Esophagus mucosa (tissue), 1 donor: ENCODE measurements around the gene SLC27A1. TPM values are rescaled to one million over a fixed set of nuclear protein-coding genes. Genes with fewer than 3 reads are reported as not detected.
"Not testable (repeated sequence)": the region's sequence is repeated elsewhere in the genome, so short reads cannot be mapped to it uniquely, and the experiment has no call there.

ENCODE experiments used
- ATAC-seq: fragments of 200-7000 bp; cut with Tn5 transposase; one replicate; pipeline ENCODE4 v1.9.1; 2020
- total RNA-seq: library from RNA; stranded (reverse); gene quantifications from one replicate; pipeline ENCODE4 v1.2.4, GENCODE V29; 2023
- donor health status: DM: yes; HTN: yes; CAD: no.

The SLC27A1 gene
- total RNA-seq, 1 donor from 2014 or later = 4.1 TPM

DNA sequence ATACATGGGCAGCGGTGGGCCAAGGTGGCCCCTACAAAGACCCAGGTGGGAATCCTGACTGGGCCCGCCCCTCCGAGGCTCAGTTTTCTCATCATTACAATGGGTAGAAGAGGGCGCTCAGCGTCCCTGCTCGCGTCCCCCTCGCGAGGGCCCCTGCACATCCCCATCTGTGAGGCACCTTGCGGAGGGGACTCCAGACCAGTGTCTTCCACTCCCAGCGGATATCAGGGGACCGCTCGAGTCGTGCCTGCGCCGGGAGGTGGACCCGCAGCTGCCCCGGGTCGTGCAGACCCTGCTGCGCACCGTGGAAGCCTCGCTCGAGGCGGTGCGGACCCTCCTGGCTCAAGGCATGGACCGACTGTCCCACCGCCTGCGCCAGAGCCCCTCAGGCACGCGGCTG is 69.8 kb downstream of the SLC27A1 start:
- ATAC-seq = peak; percentile 9

DNA sequence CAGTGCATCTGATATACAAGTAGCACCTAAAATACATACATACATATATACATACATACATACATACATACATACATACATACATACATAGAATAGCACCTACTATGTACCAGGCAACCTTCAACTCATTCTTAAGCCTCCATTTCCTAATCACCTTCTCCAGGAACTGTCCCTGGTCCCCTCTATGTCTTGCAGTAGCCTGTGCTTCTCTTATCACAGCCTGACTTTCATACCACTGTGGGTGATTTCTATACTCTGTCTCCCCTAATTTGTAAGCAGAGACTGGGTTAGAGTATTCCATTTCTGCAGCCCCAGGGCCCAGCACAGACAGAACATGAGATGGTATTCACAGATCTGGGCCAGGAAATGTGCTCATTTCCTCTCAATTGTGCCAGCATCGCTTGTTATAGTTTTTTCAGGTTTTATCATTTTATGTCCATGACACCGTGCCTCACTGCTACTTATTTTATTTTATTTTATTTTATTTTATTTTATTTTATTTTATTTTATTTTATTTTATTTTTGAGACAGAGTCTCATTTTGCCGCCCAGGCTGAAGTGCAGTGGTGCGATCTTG is 70.9 kb downstream of the SLC27A1 start:
- no peak for ATAC-seq

DNA sequence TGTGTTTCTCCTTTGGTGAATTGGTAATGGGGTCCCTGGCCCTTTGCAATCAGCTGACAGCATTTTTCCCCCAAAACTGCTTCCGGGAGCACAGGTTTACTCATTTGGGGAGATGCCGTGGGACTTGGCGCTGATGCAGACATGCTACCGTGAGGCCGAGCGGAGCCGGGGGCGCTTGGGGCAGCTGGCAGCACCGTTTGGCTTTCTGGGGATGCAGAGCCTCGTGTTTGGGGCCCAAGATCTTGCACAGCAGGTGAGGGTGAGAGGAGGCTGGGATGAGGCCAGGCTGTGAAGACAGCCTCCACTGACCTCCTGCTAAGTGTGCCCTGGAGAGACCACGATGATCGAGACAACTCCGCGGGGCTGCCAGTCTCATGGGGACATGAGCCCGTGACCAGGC is 71.7 kb downstream of the SLC27A1 start:
- ATAC-seq = no peak

DNA sequence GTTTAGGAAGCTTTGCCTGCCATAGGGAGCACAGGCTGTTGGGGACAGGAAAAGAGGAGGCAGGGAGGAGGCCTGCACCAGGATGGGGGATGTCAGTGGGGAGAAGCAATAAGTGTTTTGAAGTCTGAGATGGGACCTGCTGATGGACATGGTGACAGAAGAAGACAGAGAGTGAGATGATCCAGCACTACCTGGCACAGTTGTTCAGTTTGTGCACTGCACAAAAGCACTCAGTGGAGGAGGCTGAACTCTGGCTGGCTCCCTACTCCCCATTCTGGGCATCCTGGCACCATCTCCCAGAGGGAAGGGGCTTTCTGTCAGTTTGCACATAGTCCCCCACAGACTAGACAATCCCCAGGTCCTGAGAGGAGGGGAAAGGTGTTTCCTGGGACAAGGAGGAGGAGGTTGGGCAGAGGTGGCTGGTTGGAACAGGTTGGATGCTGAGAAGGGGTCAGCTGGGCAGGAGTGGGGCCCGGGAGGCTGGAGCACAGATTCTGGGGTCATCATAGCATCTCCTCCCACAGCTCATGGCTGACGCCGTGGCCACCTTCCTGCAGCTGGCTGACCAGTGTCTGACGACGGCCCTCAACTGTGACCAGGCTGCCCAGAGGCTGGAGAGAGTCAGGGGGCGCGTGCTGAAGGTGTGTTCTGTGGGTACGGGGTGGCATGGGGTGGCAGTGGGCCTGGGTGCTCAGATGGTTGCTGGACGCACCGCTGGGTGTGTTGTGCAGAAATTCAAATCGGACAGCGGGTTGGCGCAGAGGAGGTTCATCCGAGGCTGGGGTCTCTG is 72.7 kb downstream of the SLC27A1 start:
- no peak for ATAC-seq

DNA sequence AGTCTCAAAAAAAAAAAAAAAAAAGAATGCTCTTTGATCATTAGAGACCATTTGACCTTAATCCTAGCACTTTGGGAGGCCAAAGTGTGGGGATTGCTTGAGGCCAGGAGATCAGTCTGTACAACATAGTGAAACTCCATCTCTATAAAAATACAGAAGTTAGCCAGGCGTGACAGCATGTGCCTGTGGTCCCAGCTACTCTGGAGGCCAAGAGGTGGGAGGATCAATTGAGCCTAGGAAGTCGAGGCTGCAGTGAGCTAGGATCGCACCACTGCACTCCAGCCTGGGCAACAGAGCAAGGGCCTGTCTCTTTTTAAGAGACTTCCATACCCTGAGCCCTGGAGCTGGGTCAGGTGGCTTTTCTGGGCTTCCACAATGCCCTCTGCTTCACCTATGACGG is 73.7 kb downstream of the SLC27A1 start:
- ATAC-seq = no peak

DNA sequence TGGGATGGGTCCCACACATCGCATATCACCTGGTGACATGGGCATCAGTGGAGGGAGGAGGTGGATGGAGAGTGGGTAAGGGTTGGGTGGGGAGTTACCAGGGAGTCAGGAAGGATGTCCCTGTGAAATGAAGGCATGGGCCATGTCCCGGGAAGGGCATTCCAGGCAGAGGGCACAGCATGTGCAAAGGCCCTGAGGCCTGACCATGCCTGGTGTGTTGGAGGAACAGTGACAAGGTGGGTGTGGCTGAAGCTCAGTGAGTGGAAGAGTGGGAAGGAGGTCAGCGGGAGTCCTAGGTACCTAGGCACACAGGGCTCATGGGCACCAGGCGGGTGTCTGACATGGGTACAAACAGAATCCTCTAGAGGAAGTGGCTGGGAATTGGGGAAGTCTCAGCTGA is 74.1 kb downstream of the SLC27A1 start:
- ATAC-seq = no peak

DNA sequence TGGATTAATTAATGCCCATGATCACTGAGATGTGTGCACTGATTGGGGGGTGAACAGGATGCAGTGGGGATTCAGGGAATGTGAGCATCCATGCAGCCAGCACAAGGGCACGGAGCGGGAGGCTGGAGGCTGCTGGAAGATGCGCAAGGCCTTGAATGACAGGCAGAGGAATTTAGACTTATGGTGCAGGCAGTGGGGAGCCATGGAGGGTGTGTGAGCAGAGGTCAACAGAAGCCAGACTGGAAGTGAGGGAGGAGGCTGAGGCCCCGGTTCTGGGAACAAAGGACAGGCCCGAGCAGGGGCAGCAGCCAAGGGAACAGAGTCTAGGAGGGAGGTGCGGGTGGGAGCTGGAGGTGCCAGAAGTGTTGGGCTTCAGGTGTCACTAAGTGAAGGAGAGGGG is 77.8 kb downstream of the SLC27A1 start:
- no peak for ATAC-seq

DNA sequence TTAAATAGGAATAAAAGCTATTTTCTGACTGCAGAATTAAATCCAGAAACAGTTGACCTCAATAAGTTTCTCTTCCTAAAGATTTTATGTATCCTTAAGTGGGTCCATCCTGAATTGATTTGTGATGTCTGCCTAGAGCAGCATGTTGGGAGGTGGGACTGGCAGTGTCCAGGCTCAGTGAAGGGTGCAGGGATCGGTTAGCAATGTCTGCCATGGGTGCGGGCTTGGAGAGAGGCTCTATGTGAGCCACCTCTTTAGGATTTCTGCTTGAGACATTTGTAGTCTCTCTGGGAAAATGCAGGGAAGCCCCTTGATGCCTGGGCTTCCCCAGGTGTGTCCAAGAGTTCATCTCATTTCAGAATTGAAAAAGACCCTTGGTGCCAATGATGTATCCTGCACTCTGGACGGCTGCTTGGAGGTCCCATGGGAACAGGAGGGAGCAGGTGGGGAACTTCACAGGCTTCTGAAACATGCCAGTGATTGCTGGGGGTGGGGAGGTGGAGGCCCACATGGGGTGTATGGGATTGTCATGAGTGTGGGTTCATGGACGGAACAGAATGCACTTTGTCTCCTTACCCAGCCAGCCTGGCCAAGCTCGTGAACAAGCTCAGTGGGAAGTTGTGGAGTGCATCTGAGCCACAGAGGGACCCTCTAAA is 78.9 kb downstream of the SLC27A1 start:
- no peak for ATAC-seq

DNA sequence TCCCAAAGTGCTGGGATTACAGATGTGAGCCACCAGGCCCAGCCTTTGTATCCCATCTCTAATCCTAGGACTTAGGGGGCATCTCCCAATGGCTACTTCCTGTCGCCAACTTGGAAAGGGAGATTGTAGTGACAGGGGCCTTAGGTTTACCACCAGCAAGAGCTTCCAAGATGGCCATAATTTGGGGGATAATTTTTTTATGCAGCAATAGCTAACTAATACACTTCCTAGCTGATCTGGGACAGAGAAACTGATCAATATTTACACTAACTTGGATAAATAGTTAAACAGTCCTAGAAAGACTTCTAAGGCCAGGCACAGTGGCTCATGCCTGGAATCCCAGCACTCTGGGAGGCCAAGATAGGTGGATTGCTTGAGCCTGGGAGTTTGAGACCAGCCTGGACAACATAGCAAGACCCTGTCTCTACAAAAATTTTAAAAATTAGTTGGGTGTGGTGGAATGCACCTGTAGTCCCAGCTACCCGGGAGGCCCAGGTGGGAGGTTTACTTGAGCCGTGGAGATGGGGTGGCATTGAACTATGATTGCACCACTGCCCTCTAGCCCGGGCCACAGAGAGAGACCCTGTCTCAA is 79.8 kb downstream of the SLC27A1 start:
- no peak for ATAC-seq

DNA sequence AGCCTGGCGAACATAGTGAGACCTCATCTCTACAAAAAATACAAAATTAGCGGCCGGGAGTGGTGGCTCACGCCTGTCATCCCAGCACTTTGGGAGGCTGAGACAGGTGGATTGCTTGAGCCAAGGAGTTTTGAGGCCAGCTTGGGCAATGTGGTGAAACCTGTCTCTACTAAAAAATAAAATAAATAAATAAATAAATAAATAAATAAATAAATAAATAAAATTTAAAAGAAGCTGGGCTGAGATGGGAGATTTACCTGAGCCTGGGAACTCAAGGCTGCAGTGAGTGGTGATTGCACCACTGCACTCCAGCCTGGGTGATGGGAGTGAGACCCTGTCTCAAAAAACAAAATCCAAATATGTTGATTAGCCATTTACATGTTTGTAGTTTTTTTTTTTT is 82.4 kb downstream of the SLC27A1 start:
- not testable (repeated sequence) for ATAC-seq

DNA sequence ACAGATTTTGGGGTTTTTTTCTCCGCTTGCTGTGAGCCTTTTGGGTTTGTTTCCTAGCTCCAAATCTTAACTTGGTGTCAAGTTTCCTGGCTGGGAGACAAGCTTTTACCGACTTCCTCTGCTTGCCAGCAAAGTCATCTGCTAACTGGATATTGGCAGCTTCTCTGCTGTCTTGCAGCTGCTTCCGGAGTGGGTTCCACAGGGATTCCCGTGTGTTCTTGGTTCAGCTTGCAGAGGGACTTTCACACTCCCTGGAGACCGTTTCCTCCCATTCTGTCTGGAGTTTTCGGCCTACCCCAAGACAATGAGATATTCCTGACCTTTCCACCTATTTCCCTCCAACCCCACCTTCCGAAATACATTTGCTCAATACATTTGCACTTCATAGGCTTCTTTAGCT is 82.9 kb downstream of the SLC27A1 start:
- no peak for ATAC-seq

DNA sequence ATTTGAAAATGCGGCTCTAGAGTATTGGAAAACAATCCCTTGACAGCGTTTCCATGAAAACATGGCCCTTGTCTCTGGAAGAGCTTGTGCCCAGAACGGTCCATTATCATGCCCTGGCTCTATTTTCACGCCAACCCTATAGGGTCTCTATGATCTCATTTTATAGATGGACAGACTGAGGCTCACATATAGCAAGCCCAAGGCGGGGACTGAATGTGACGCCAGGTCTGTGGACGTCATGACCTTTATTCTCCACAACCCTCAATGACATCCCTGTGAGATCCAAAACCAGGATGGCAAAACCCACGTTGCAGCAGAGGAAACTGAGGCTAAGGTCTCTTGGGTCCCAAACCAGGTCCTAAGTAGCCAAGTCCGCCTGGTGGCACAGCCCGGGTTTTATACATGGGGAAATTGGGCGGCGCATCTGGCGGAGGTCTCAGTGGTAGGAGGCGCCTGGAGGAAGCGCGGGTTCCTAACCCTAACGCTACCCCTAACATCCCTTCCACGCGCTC is 84.7 kb downstream of the SLC27A1 start:
- ATAC-seq = peak; percentile 7

DNA sequence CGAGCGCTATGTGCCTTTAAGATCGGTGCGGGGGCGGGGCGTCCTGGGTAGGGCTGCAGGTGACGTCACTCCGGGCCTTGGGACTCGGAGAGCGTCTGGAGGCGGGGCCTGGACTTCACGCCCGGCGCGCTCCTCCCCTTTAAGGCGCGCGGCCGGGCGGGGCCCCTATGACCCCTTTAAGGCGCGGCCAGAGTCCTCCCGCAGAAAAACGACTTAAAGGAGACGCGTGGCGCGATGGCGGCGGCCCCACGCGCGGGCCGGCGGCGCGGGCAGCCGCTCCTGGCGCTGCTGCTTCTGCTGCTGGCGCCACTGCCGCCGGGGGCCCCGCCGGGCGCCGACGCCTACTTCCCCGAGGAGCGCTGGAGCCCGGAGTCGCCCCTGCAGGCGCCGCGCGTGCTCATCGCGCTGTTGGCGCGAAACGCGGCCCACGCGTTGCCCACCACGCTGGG is 85.2 kb downstream of the SLC27A1 start, which contains the start of gene COLGALT1:
COLGALT1 (plus strand) TSS at position 170 of the 449 bp plus-strand sequence; CDS start at position 235, 65 bp downstream.
- peak; percentile 98 for ATAC-seq

Other genes starting within 250 kb of the SLC27A1 start
- gene OCEL1, start 244.3 kb upstream of the SLC27A1 start, total RNA-seq = 13.3 TPM
- gene NR2F6, start 224.6 kb upstream of the SLC27A1 start, total RNA-seq = 53.8 TPM
- gene USHBP1, start 205.8 kb upstream of the SLC27A1 start, total RNA-seq = 0.64 TPM
- 55.8 TPM for gene BABAM1, start 203.1 kb upstream of the SLC27A1 start, total RNA-seq
- 0.04 TPM for gene ANKLE1, start 188.6 kb upstream of the SLC27A1 start, total RNA-seq
- gene ABHD8, start 167.1 kb upstream of the SLC27A1 start, total RNA-seq = 2.2 TPM
- 42.6 TPM for gene MRPL34, start 164.7 kb upstream of the SLC27A1 start, total RNA-seq
- gene DDA1, start 161.0 kb upstream of the SLC27A1 start, total RNA-seq = 21.5 TPM
- 9.9 TPM for gene ANO8, start 135.7 kb upstream of the SLC27A1 start, total RNA-seq
- gene GTPBP3, start 133.0 kb upstream of the SLC27A1 start, total RNA-seq = 11.7 TPM
- 22.6 TPM for gene PLVAP, start 93.2 kb upstream of the SLC27A1 start, total RNA-seq
- not detected for gene CCDC194, start 76.3 kb upstream of the SLC27A1 start, total RNA-seq
- 2.8 TPM for gene BST2, start 64.9 kb upstream of the SLC27A1 start, total RNA-seq
- 49.9 TPM for gene MVB12A, start 50.5 kb upstream of the SLC27A1 start, total RNA-seq
- not detected for gene TMEM221, start 21.9 kb upstream of the SLC27A1 start, total RNA-seq
- gene NXNL1, start 9.6 kb upstream of the SLC27A1 start, total RNA-seq = not detected
- 104 TPM for gene PGLS, start 41.1 kb downstream of the SLC27A1 start, total RNA-seq
- 28.5 TPM for gene COLGALT1, start 85.1 kb downstream of the SLC27A1 start, total RNA-seq
- 0.04 TPM for gene UNC13A, start 217.8 kb downstream of the SLC27A1 start, total RNA-seq
- 16.9 TPM for gene MAP1S, start 249.0 kb downstream of the SLC27A1 start, total RNA-seq